GM21576 (cell line): ENCODE measurements around the gene MYBPH.

Source experiments
- ATAC-seq: cut with Tn5 transposase; IDR thresholded peaks from one replicate; pipeline ENCODE4 v1.9.1; 2021; ENCODE audit warnings: mild to moderate bottlenecking, moderate library complexity; ENCODE audit not compliant: unreplicated experiment

Gene MYBPH

DNA sequence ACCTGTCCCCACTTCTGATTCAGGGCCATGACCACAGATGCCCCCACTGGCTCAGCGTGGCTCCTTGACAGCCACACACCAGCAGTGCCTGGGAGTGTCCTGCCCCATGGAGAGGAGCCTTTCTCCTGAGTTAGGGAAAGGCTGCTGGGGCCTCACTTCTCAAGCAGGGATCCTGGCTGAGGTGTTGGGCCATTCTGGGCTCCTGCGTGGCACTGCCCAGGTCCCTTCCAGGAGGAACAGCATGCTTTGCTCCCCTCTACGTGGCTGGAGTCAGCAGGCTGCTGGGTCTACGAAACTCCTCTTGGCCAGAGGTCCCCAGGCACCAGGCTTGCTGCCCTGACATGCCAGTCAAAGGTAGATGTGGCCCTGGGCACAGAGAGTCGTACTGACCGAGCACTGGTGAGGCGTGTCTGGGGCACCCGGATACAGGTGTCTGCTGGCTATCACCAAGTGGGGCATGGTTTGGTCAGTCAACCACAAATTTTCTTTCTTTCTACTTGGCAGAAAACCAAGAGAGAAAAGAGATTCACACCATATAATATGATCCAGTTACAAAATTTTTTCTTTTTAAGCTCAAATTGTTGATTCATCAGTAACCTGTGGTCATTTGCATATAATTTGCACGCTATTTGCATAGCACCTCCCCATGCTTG, 44.0 kb downstream of the MYBPH start:
- ATAC-seq, result no peak

DNA sequence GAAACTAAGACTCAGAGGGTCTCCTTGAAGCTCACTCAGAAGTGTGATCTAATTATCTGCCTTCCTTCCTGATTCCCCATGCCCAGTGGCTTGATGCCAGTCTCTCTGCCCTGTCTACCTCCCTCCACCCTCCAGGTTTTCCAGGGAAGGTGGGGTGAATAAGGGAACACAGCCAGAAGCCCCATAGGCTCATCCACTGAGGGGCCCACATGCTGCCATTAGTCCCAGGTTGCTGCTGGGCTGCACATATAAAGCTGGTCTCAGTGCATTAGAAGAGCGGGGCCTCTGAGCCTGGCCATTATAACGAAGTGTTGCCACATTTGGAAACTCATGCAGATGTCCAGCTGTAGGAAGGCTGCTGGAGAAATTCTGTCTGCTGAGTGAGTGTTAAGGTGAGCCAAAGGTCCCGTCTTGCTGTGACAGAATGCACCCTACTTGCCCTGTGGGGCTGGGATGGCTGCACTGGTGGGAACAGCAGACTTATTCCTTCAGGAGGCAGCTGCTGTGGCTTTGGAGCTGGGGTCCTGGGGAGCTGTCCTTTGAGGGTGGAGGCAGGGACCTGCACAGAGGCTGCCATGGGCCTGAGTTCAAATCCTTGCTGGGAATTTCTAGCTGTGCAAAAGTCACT, 45.2 kb downstream of the MYBPH start:
- no peak for ATAC-seq

DNA sequence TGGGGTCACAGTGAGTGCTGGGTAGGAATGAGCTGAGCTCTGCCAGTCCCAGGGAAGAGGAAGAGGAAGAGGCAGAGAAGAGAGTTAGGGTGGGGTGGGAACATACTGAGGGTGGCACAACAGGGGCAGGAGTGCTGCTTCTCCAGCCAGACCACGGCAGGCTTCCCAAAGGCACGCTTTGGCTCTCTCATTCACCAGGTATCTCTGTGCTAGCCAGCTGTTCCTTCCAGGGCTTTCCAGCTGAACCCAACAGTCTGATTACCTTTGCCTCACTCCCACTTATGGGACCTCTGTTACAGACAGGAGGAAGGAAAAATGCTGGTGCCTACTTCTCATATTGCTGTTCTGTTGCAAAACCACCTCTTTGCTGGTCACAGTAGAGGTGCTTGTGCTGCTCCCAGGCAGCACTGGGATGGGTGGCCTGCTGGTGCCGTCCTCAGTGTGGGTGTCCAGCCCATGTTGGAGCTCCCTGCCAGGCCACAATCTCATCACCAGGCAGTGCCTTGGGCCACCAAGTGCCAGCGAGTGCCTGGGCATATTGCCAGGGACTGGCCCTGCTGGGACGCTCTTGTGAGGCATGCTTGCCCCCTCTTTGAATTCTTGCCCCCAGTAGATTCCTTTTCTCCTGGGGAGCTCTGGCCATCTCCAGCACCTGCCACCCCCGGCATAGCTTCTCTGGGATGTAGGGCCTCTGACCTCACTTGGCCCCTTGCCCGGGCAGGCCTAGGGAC, 46.0 kb downstream of the MYBPH start:
- no peak for ATAC-seq

DNA sequence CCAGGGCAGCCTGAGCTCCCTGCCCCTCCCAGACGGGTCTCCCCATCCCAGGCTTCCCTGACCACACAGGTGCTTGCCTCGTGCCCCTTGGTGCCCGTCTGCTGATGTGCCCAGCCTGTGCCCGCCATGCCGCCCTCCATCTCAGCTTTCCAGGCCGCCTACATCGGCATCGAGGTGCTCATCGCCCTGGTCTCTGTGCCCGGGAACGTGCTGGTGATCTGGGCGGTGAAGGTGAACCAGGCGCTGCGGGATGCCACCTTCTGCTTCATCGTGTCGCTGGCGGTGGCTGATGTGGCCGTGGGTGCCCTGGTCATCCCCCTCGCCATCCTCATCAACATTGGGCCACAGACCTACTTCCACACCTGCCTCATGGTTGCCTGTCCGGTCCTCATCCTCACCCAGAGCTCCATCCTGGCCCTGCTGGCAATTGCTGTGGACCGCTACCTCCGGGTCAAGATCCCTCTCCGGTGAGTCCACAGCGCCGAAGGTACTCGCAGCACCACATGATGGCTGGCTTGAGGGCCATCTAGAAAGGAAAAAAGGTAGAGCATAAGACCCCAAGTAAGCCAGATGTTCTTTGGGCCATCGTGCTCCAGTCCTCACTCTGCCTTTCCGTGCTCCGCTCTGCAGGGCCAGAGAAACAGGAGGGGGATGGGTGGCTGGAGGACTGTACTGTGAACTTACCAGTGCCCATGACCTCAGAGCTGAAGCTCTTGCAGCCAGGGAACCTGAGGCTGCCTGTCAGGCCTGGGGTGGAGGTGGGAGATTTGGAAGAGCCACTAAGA, 46.7 kb downstream of the MYBPH start:
- no peak for ATAC-seq

DNA sequence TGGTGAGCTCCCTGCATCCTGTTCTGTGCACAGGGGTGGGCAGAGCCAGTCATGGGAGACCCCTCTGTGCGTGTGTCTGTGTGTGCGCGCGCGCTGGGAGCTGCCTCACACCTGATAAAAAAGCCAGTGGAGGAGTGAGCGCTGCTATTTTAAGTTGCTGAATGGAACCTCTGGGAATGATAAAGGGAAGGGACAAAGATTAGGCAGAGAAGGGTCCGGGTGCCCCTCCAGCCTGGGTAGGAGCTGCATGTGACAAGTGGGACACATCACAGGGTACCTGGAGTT, 47.3 kb downstream of the MYBPH start:
- ATAC-seq, result no peak

DNA sequence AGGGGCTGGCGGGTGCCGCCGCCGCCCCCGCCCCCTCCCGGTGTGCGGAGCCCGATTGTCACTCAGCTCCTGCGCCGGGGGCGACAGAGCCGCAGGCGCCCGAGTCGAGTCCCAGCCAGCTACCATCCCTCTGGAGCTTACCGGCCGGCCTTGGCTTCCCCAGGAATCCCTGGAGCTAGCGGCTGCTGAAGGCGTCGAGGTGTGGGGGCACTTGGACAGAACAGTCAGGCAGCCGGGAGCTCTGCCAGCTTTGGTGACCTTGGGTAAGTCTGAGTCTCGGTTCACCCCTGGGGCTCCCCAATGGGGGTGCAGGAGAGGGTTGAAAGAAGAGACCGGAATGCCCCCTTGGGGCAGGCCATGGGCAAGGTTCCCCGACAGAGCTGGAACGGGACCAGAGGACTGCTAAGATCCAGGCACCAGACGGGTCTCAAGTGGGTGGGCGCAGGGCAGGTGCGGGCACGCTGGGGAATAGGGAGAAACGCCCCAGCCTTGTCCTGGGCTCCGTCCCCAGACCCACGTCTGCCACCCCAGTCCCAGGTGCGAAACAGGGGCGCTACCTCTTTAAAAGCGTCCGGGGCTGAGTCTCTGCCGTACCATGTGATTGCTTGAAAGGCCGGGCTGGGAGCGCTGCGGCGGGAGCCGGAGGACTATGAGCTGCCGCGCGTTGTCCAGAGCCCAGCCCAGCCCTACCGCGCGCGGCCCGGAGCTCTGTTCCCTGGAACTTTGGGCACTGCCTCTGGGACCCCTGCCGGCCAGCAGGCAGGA, 47.8 kb downstream of the MYBPH start, which contains the start of gene ADORA1:
Gene ADORA1 (plus strand): TSS at position 61 of the 765 bp plus-strand sequence. CDS start 1,116 bp downstream, outside the sequence.
- ATAC-seq, result no peak

DNA sequence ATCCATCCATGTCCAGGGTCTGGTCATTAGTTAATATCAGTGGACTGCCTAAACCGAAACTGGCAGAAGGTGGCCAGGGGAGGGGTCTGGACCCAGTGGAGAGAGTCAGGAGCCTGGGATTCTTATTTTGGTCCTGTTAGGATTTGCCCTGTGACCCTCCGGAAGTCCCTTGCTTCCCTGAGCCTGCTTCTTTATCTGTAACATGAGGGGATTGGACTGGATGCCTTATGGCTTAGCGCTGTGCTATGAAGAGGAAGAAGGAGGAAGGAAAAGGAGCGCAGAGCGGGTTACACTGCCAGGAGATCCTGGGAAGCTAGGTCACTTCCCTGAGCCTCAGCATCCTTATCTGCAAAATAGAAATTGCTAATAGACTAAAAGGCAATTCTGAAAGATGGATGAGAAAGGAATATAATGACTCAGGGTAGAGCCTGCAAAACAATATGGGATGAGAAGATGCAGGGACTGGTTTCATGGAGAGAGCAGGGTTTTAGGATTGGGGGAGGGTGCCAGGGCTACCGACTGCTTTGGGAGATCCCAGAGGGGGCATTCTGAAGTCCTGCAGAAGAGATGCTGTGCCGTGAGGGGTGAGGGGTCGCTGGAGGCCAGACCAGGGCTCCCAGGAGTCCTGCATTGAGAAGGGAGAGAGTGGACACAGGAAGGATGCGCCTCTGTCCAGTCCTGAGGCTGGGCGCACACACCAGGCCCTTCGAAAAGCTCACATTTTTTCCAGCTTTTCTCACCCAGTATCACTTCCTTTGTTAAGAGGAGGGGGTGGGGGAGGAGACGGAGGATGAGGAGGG, 48.6 kb downstream of the MYBPH start:
- ATAC-seq, result no peak

DNA sequence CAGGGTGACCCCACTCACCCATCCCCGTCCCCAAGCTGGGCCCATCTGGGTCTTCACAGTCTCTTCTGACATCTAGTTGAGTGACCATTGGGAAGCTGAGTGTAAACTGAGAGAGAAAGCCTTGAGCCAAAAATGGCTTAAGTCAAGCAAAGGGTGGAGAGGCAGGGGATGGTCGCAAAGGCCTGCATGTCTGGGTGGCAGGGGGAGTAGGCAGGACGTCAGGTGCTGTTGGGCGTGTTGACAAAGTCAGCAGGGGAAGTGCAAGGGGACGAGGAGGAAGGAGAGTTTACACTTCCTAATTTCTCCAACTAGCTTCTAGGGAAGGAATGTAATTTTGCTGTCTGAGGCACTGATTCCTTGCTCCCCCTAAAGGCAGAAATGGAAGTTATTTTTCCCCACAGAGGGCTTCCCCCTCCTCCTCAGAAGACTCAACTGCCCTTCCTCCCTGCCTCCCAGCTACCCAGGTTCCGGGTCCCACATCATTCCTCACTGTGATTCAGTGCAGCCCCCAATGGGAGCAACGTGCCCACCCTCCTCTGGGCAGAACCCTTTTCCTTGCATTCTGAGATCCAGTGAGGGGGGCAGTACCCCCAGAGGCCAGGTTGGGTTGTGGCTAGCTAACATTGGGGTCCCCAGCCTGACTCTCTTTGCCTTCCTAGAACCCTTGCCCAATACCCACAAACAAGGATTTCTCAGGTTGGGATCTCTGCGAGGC, 49.3 kb downstream of the MYBPH start:
- ATAC-seq, result no peak

DNA sequence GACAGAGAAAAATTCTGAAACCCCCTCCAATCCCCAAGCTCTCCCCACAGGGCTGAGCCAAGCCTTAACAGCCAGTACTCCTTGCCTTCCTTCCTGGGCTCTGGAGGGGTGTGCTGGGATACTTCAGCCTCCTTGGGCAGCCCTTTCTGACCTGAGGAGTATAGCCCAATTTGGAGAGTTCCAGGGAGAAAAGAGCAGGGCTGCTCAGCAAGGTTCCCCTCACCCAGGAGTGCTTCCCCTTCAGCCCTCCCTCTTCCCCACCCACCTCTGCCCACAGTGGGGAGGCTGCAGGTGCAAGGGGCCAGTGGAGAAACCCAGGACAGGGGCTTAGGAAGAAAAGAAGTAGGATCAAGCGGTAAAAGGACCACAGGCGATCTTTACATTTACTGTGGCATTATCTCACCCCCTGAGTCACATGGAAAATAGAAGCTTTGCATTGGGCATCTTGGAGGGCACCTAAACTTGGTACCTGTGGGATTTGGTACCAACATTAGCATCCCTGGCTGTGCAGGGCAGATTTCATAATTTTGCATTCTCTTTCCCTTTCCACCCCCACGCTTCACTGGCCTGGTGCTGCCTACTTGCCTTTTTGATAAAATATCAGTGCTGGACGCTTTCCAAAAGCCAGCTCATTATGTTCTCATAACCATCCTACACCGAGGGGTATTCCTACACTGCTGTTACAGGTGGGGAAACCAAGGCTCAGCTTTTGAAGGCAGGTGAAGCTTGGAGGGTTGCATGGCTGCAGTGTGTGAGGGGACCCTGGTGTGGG, 50.9 kb downstream of the MYBPH start:
- no peak for ATAC-seq

DNA sequence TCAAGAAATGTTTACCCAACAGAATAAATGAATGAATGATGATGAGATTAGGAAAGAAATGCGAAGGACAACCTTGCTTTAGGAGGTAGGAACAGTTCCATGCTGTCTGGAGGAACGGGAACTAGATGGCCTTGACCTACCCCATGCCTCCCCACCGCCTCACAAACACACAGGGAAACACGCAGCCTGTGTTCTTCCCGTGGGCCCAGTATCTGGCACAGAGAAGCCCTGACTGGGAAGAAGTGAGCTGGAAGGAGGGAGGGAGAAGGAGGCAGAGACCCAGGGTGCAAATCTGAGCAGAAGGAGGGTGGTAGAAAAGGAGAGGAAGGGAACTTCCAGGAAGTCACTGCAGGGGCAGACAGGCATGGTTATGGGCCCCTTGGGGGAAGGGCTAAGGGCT, 51.6 kb downstream of the MYBPH start:
- ATAC-seq, result no peak

DNA sequence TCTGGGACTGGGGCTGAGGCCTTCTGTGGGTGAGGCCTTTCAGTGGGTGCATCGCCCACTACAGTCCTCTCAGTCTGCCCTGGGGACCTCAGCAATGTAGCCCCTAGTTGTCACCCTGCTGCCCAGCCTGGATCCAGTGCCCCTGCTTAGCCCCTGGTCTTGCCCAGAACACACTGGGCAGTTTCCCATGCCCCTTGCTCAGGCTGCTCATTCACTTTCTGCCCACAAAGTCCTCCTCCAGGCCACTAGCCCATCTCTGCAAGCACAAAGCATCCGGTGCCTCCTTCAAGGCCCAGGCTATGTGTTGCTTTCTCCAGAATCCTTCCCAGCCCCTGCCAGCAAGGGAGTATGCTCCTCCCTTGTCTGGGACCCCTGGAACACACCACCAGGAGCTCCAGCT, 53.5 kb downstream of the MYBPH start:
- no peak for ATAC-seq

DNA sequence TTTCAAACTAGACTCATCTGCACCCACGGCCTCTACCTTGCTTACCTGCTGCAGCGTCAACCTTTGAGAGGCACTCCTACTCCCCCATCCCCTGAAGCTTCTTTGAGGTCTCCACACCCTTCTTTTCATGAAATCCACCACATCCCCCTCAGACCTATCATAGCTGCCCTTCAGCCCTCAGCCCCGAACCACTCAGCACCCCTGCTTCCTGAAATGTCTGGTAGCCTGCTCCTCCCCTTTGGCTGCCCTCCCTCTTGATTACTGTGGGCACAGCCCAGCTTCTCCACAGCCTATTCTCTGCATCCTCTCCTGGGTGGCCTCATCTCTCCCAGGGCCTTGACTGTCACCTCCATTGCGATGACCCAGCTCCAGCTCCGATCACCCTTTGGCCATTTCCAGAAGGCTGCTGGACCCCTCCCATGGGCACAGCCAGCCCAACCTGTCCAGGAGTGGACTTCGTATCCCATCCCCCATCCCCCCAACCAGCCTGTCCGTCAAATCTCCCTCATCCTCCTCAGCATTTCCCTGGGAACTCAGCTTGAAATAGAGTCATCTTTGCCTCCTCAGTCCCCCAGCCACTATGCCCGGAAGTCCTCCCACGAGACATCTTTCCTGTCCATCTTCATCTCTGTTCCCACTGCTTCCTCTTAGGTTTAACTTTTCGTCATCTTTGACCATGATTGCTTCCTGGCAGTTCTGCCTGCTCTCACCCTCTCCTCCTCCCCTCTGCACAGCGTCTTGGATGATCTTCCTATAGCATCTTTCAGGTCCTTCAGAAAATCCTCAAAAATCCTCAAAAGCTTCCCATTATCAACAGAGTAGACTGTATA, 54.2 kb downstream of the MYBPH start:
- no peak for ATAC-seq

DNA sequence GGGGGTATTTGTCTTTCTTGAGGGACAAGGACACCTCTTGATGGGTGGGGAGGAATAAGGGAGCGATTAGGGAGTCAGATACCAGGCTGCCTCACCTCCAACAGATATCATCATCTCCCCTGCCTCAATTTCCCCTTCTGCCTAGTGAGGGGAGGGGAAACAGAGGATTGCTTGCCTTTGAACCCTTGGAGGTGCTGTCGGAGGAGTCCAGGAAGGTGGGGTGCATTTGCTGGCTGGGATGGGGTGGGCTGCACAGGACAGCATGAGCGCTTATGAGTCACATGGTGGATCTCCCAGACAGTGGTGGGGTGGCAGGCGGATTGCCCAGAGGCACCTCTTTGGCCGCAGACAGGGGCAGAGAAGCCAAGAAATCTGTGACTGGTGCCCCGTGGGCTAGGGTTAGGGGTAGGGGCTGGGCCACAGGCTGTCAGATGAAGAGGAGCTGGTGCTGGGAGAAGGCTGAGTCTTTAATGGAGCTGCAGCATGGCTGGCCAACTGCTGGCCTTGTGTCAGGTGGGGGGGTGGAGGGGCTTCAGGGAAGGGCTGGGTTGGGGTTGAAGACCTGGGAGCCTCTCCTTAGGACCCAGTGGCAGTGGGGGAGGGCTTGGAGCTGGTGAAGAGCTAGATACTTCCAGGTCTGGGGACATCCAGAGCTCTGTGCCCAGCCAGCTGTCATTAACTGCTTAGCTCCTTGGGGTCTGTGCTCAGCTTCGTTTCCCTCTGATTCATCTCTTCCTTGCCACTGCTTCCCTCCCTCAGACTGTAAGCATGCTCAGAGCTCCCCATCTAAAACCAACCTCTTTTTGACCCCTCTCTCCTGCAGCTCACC, 55.1 kb downstream of the MYBPH start:
- no peak for ATAC-seq
